ENCODE data around the gene POGLUT2.

Gene POGLUT2

DNA sequence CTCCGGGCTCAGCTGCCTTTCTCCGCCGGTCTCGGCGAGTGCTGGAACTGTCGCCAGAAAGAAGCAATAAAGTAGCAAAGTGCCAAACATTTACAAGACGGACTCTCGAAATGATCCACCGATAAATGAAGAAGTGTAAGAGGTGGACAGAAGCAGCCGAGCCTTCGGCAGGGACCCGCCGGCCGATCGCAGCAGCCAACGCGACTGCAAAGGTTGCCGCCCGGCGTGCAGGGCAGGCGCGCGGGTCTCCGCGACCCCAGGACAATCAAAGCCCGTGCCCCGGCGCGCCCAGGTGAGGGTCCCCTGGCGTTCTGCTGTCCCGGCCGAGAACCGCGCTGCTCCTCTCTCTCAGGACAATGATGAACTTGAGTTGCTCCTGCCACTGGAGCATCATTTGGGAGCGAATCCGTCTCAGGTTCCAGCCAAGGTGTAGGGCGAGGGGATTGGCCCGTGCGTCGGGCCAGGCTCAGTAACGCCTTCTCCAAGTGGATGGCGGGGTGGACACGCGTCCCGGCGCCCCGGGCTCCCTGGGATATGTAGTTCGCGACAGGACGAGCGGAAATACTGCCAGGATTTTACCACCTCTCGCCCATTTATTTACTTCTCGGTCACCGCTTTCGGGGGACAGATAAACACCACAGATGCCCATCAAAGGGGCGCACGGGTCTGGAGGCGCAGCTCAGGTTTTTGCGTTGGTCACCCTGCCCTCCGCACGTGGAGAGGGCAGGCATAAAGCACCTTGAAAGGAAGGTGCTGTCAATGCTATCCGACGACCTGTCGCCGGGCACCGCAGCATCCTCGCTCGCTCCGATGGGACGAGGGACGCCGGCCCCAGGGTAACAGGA lies at the start of gene POGLUT2, which contains the start of gene BIVM:
POGLUT2 (minus strand) TSS at position 396 of the 845 bp plus-strand sequence; CDS start at position 90, 306 bp downstream.
BIVM (plus strand) TSS at position 539 of the 845 bp plus-strand sequence. CDS start 8,149 bp downstream, outside the sequence.
- Histone ChIP-seq H3K36me3 (replicated peaks; ENCODE audit: low read depth, low read length) (no peaks in the 10 kb centered on the region), H4K20me1 (ENCODE audit: insufficient read depth, low read length) (no peaks in the 10 kb centered on the region), H3K9me3 (ENCODE audit: insufficient read depth, low read length) (no peaks in the 10 kb centered on the region), H3K27me3 (ENCODE audit: low read depth, low read length) (no peaks in the 10 kb centered on the region), H3K4me1 (ENCODE audit: low read length) (peaks cover 9% of the 10 kb centered on the region), H2AFZ (ENCODE audit: low read depth, low read length) (peak within 1 kb of the TSS; percentile 89), H3K4me2 (ENCODE audit: low read length) (peak within 1 kb of the TSS; percentile 91), H3K4me3 (ENCODE audit: low read length) (peak within 1 kb of the TSS; percentile 90), H3K9ac (ENCODE audit: low read length) (peak within 1 kb of the TSS; percentile 74), H3K79me2 (ENCODE audit: low read length) (peaks cover 13% of the 10 kb centered on the region), H3K27ac (ENCODE audit: low read length) (no peak within 1 kb of the TSS)
- TF ChIP-seq, protein P1, sequence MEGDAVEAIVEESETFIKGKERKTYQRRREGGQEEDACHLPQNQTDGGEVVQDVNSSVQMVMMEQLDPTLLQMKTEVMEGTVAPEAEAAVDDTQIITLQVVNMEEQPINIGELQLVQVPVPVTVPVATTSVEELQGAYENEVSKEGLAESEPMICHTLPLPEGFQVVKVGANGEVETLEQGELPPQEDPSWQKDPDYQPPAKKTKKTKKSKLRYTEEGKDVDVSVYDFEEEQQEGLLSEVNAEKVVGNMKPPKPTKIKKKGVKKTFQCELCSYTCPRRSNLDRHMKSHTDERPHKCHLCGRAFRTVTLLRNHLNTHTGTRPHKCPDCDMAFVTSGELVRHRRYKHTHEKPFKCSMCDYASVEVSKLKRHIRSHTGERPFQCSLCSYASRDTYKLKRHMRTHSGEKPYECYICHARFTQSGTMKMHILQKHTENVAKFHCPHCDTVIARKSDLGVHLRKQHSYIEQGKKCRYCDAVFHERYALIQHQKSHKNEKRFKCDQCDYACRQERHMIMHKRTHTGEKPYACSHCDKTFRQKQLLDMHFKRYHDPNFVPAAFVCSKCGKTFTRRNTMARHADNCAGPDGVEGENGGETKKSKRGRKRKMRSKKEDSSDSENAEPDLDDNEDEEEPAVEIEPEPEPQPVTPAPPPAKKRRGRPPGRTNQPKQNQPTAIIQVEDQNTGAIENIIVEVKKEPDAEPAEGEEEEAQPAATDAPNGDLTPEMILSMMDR (IDR thresholded peaks at IDR 0.05; ENCODE audit: low read depth, low read length): no peak
- no peak for TF ChIP-seq EZH2phosphoT487 (IDR thresholded peaks at IDR 0.05; ENCODE audit: low read depth)

DNA sequence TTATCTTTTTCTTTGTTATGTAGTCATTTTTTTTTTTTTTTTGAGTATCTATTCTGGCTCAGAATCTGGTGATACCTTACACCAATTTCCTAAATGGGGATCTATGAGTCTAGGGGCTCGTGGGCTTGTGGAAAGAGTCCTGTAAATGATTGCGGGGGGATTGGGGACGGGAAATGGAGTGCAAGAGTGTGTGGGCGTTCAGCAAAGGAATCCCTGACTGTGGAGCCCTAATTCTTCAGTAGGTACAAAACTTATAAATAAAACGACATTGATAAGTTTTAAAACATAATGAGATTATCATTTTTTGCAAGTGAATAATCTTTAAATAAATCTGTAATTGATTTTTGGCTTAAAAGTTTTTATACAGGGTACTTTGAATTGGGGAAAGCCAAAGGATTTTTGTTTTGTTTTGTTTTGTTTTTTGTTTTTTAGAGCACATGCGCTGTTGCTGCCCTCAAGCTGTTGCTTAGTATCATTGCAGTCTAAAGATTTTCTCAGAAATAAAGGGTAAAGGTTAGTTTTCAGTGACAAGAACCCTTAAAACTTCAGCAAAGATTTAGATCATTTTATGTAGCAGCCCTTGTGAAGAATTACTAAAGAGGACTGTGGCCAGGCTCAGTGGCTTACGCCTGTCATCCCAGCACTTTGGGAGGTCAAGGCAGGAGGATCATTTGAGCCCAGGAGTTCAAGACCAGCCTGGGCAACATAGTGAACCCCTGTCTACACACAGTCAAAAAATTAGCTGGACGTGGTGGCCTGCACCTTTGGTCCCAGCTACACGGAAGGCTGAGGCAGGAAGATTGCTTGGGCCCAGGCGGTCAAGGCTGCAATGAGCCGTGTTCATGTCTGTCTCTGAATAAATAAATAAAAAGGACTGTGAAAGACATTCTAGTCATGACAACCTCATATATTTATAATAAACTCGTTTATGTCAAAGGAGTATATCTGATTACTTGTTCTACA lies 48.8 kb upstream of the POGLUT2 start:
- Histone ChIP-seq H4K20me1 (ENCODE audit: insufficient read depth, low read length) (peaks cover 20% of the 10 kb centered on the region), H3K9ac (ENCODE audit: low read length) (peak overlapping the region; percentile 95), H3K4me3 (ENCODE audit: low read length) (peak overlapping the region; percentile 89), H3K27me3 (ENCODE audit: low read depth, low read length) (no peaks in the 10 kb centered on the region), H3K4me2 (ENCODE audit: low read length) (peak overlapping the region; percentile 83), H3K27ac (ENCODE audit: low read length) (peak overlapping the region; percentile 85), H3K36me3 (replicated peaks; ENCODE audit: low read depth, low read length) (peaks cover under 1% of the 10 kb centered on the region), H3K79me2 (ENCODE audit: low read length) (peaks cover 57% of the 10 kb centered on the region), H2AFZ (ENCODE audit: low read depth, low read length) (no peak overlapping the region), H3K9me3 (ENCODE audit: insufficient read depth, low read length) (no peaks in the 10 kb centered on the region), H3K4me1 (ENCODE audit: low read length) (peaks cover 12% of the 10 kb centered on the region; the same call in 1 of the 2 replicates)
- TF ChIP-seq, protein P1 (IDR thresholded peaks at IDR 0.05; ENCODE audit: low read depth, low read length): peak; percentile 78
- no peak for TF ChIP-seq EZH2phosphoT487 (IDR thresholded peaks at IDR 0.05; ENCODE audit: low read depth)

DNA sequence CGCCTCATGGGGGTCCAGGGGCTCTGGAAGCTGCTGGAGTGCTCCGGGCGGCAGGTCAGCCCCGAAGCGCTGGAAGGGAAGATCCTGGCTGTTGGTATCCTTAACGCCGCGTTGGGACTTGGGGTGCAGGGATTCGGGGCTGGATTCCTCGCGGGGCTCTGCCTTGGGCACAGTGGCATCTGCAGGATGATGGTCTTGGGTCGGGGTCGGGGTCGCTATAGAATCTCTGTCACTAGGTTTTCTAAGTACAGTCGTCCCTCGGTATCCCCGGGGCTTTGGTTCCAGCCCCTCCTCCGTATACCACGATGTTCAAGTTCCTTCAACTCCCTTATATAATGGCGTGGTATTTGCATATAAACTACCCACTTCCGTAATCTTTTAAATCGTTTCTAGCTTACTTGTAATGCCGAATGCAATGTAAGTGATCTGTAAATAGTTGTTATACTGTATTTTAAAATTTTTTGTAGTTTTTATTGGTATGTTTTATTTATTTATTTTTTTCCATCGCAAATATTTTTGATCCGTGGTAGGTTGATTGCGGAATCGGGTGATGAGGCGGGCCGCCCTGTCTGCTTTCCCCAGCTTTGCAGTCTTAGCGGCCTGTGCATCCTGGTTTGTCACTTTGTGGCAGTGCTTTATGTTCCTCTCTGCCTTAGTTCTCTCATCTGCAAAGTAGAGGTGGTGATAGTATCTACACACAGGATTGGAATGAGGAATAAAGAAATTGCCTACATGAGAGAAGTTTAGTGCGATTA lies 47.7 kb upstream of the POGLUT2 start:
- Histone ChIP-seq H3K79me2 (ENCODE audit: low read length) (peaks cover 57% of the 10 kb centered on the region), H3K4me1 (ENCODE audit: low read length) (peaks cover 12% of the 10 kb centered on the region; the same call in 1 of the 2 replicates), H3K27me3 (ENCODE audit: low read depth, low read length) (no peaks in the 10 kb centered on the region), H3K9ac (ENCODE audit: low read length) (peak overlapping the region; percentile 95), H4K20me1 (ENCODE audit: insufficient read depth, low read length) (peaks cover 20% of the 10 kb centered on the region), H3K36me3 (replicated peaks; ENCODE audit: low read depth, low read length) (no peaks in the 10 kb centered on the region), H3K4me3 (ENCODE audit: low read length) (peak overlapping the region; percentile 89), H3K4me2 (ENCODE audit: low read length) (peak overlapping the region; percentile 83), H3K27ac (ENCODE audit: low read length) (peak overlapping the region; percentile 85), H2AFZ (ENCODE audit: low read depth, low read length) (peak overlapping the region; percentile 57), H3K9me3 (ENCODE audit: insufficient read depth, low read length) (no peaks in the 10 kb centered on the region)
- TF ChIP-seq, protein P1 (IDR thresholded peaks at IDR 0.05; ENCODE audit: low read depth, low read length): no peak
- TF ChIP-seq EZH2phosphoT487 (IDR thresholded peaks at IDR 0.05; ENCODE audit: low read depth): no peak
